NCI-H345 (cell line): Measurements from ENCODE around the gene FAM98C.

Source experiments
- DNase-seq: peaks from one replicate; lab custom pipeline; 2025; lab: John Stamatoyannopoulos, UW

Gene FAM98C

GRCh38 chr19:38457202-38457601 lies 54.3 kb downstream of the FAM98C start:
- DNase-seq: no peak

DNA sequence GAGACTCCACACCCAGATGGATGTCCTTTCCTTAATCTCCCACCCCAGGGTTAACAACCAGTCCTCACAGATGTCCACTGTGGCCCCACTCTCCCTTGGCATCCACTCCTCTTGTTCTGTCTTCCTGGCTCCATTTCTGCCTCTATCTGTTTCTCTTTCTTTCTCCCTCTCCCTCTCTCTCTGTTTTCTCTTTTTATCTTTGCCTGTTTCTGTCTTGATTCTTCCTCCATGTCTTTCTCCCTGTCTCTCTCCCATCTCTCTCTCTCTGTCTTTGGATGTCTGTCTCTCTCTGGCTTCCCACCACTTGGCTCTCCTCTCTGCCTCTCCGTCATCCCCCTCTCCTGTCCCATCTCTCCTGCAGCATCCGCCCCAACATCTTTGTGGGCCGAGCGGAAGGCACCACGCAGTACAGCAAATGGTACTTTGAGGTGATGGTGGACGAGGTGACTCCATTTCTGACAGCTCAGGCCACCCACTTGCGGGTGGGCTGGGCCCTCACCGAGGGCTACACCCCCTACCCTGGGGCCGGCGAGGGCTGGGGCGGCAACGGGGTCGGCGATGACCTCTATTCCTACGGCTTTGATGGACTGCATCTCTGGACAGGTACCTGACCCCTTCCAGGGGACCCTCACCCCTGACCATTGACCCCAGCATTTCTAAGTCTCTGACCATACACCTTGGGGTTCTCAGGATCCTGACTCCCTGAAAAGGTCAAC lies 55.0 kb downstream of the FAM98C start:
- no peak for DNase-seq
